Common myeloid progenitor, CD34-positive (primary cell): ENCODE measurements around the gene PTPN3.

Experiments
- CTCF ChIA-PET: fragments of 350-600 bp; sonication (Branson Sonifier 250); formaldehyde crosslinking; loops from one replicate; lab custom pipeline; 2021; ENCODE audit warnings: antibody characterized with exemption; lab: Charles Lee
- POLR2A ChIA-PET: fragments of 350-600 bp; sonication (Branson Sonifier 250); formaldehyde crosslinking; loops from one replicate; lab custom pipeline; 2021; ENCODE audit warnings: antibody characterized with exemption; lab: Charles Lee
- DNase-seq, 3 donors: peaks; one replicate each; pipeline versions ENCODE4 v3.0.0 to v3.0.0-alpha.2; 2013
- H3K27ac ChIP-seq, 2 experiments: 1 replicate in 1 of 2; 2 replicates in 1 of 2; pipeline ENCODE4 v1.7.0; 2013; ENCODE audit warnings: inconsistent platforms in 2 of 2, low read length in 2 of 2, mild to moderate bottlenecking in 2 of 2, low read depth in 1 of 2, moderate library complexity in 1 of 2; ENCODE audit not compliant: severe bottlenecking in 2 of 2, insufficient read depth in 1 of 2, poor library complexity in 1 of 2
- H3K27me3 ChIP-seq, 5 experiments: replicated peaks in 2 of 5; 1 replicate in 3 of 5; 2 replicates in 2 of 5; pipeline versions ENCODE4 v1.6.1 to v1.7.0; 2013; ENCODE audit warnings: low read length in 4 of 5, mild to moderate bottlenecking in 2 of 5, moderate library complexity in 2 of 5, inconsistent platforms in 1 of 5; ENCODE audit not compliant: insufficient read depth in 5 of 5, control insufficient read depth in 4 of 5
- H3K36me3 ChIP-seq, 4 experiments: 1 replicate in 2 of 4; 2 replicates in 2 of 4; pipeline versions ENCODE4 v1.6.1 to v1.7.0; 2013; ENCODE audit warnings: low read length in 3 of 4, control low read depth in 1 of 4, mild to moderate bottlenecking in 1 of 4; ENCODE audit not compliant: control insufficient read depth in 4 of 4, insufficient read depth in 4 of 4
- H3K4me1 ChIP-seq, 4 experiments: 1 replicate in 3 of 4; 2 replicates in 1 of 4; pipeline versions ENCODE4 v1.6.1 to v1.7.1; 2013; ENCODE audit warnings: low read length in 3 of 4, mild to moderate bottlenecking in 3 of 4, control low read depth in 1 of 4, inconsistent platforms in 1 of 4, moderate library complexity in 1 of 4; ENCODE audit not compliant: control insufficient read depth in 4 of 4, insufficient read depth in 4 of 4; ENCODE audit errors: control extremely low read depth in 1 of 4
- H3K4me3 ChIP-seq, 7 experiments: 1 replicate in 4 of 7; 2 replicates in 3 of 7; pipeline versions ENCODE4 v1.5.1 to v1.7.0; 2013; ENCODE audit warnings: mild to moderate bottlenecking in 7 of 7, low read length in 6 of 7, moderate library complexity in 6 of 7, inconsistent platforms in 2 of 7, low read depth in 2 of 7, control low read depth in 1 of 7; ENCODE audit not compliant: insufficient read depth in 4 of 7, control insufficient read depth in 1 of 7; ENCODE audit errors: extremely low read depth in 1 of 7
- H3K9me3 ChIP-seq, 5 experiments: 1 replicate in 4 of 5; 2 replicates in 1 of 5; pipeline versions ENCODE4 v1.6.1 to v1.7.1; 2013; ENCODE audit warnings: low read length in 4 of 5, mild to moderate bottlenecking in 2 of 5, inconsistent platforms in 1 of 5, low read depth in 1 of 5, moderate library complexity in 1 of 5; ENCODE audit not compliant: control insufficient read depth in 4 of 5, insufficient read depth in 2 of 5; ENCODE audit errors: control extremely low read depth in 1 of 5
- WGBS: methylation state at CpG from one replicate; pipeline ENCODE4 v1.1.5; 2013; ENCODE audit not compliant: insufficient coverage; 5-methylcytosine and 5-hydroxymethylcytosine counted together

PTPN3 gene

GRCh38 chr9:109403766-109404320, 94.3 kb downstream of the PTPN3 start:
- no peaks in the 10 kb centered on the region for H3K4me1 ChIP-seq
- 84% methylated on average over 3 of the region's 5 CpGs for WGBS
- H3K9me3 ChIP-seq, result no peaks in the 10 kb centered on the region
- H3K27ac ChIP-seq, result no peak overlapping the region
- H3K4me3 ChIP-seq, result no peak overlapping the region
- CTCF ChIA-PET, result interaction anchor here (1.0 kb wide), 1 partner anchor 10 kb away, joined by 3 read pairs; no protein-coding TSS in a partner anchor
- H3K27me3 ChIP-seq, result peaks cover 2 to 80% (median 15%) of the 10 kb centered on the region in 5 experiments
- no peaks in the 10 kb centered on the region for H3K36me3 ChIP-seq
- POLR2A ChIA-PET, result no interaction called here
- no peak for DNase-seq

GRCh38 chr9:109403116-109403515, 95.0 kb downstream of the PTPN3 start:
- ChIA-PET POLR2A (no interaction called here), CTCF (no interaction called here)
- Histone ChIP-seq H3K4me1 (no peaks in the 10 kb centered on the region), H3K27ac (no peak overlapping the region), H3K36me3 (no peaks in the 10 kb centered on the region), H3K4me3 (no peak overlapping the region), H3K9me3 (no peaks in the 10 kb centered on the region), H3K27me3 (peaks cover 2 to 86% (median 13%) of the 10 kb centered on the region in 5 experiments)
- DNase-seq, result no peak
- 100% methylated on average over 1 of the region's 2 CpGs for WGBS

- H3K4me1 ChIP-seq, result no peaks in the 10 kb centered on the region
- POLR2A ChIA-PET, result no interaction called here
- no peak overlapping the region for H3K27ac ChIP-seq
- no peaks in the 10 kb centered on the region for H3K9me3 ChIP-seq
- no peaks in the 10 kb centered on the region for H3K36me3 ChIP-seq
- CTCF ChIA-PET, result interaction anchor here (1.0 to 6.0 kb wide), 3 partner anchors 8 to 48 kb away, joined by 3 to 27 read pairs (median 3); no protein-coding TSS in a partner anchor
- WGBS, result no CpG with 5 or more reads among the region's 4 CpGs
- H3K27me3 ChIP-seq, result peaks cover 2 to 90% (median 17%) of the 10 kb centered on the region in 5 experiments
- no peak overlapping the region for H3K4me3 ChIP-seq
- peak in 1 of 3 donors; percentile 9 for DNase-seq
Observed at GRCh38 chr9:109401990-109402318, 96.2 kb downstream of the PTPN3 start.

- peak; percentile 36 to 57 (median 55) for DNase-seq
- WGBS, result 35% methylated on average over 10 of the region's 13 CpGs
Observed at GRCh38 chr9:109401169-109401989, 96.7 kb downstream of the PTPN3 start.

GRCh38 chr9:109399258-109399767, 98.8 kb downstream of the PTPN3 start:
- Histone ChIP-seq H3K27me3 (peaks cover 2 to 86% (median 22%) of the 10 kb centered on the region in 5 experiments), H3K36me3 (no peaks in the 10 kb centered on the region), H3K27ac (no peak overlapping the region), H3K4me3 (no peak overlapping the region), H3K9me3 (no peaks in the 10 kb centered on the region), H3K4me1 (no peaks in the 10 kb centered on the region)
- no peak for DNase-seq
- WGBS, result 100% methylated on average over 1 of the region's 6 CpGs
- ChIA-PET POLR2A (no interaction called here), CTCF (interaction anchor here (1.5 to 6.0 kb wide), 2 partner anchors 11 to 70 kb away, joined by 4 to 27 read pairs; no protein-coding TSS in a partner anchor)

More at GRCh38 chr9:109401169-109401989, 96.7 kb downstream of the PTPN3 start:
- ChIA-PET POLR2A (no interaction called here), CTCF (interaction anchor here (1.0 to 6.0 kb wide), 3 partner anchors 9 to 49 kb away, joined by 3 to 27 read pairs (median 3); no protein-coding TSS in a partner anchor)
- Histone ChIP-seq H3K36me3 (no peaks in the 10 kb centered on the region), H3K27me3 (peaks cover 2 to 92% (median 19%) of the 10 kb centered on the region in 5 experiments), H3K27ac (no peak overlapping the region), H3K4me1 (no peaks in the 10 kb centered on the region), H3K4me3 (no peak overlapping the region), H3K9me3 (no peaks in the 10 kb centered on the region)

- H3K4me3 ChIP-seq, result no peak overlapping the region
- H3K36me3 ChIP-seq, result no peaks in the 10 kb centered on the region
- no peak for DNase-seq
- POLR2A ChIA-PET, result no interaction called here
- H3K9me3 ChIP-seq, result no peaks in the 10 kb centered on the region
- CTCF ChIA-PET, result interaction anchor here (2.6 kb wide), 1 partner anchor 19 kb away, joined by 9 read pairs; no protein-coding TSS in a partner anchor
- no peaks in the 10 kb centered on the region for H3K4me1 ChIP-seq
- no peak overlapping the region for H3K27ac ChIP-seq
- 86% methylated on average over 5 of the region's 10 CpGs for WGBS
- peaks cover 2 to 81% (median 19%) of the 10 kb centered on the region in 5 experiments for H3K27me3 ChIP-seq
Observed at GRCh38 chr9:109391176-109391575, 106.9 kb downstream of the PTPN3 start.

GRCh38 chr9:109387856-109388255, 110.3 kb downstream of the PTPN3 start:
- Histone ChIP-seq H3K4me1 (no peaks in the 10 kb centered on the region), H3K27me3 (peaks cover 2 to 91% (median 33%) of the 10 kb centered on the region in 5 experiments), H3K27ac (no peak overlapping the region), H3K4me3 (no peak overlapping the region), H3K9me3 (no peaks in the 10 kb centered on the region), H3K36me3 (no peaks in the 10 kb centered on the region)
- DNase-seq, result no peak
- WGBS, result 95% methylated on average over 6 of the region's 6 CpGs
- POLR2A ChIA-PET, result no interaction called here
- CTCF ChIA-PET, result no interaction called here
